CD4-positive, alpha-beta T cell treated with Interleukin-15 for 1 hour (primary cell): ENCODE measurements around the gene RGS11.

ENCODE experiments used
- DNase-seq: peaks from one replicate; pipeline ENCODE4 v3.0.0-alpha.2; 2020

The RGS11 gene

GRCh38 chr16:296276-296675 is 20.5 kb upstream of the RGS11 start:
- no peak for DNase-seq

- no peak for DNase-seq
These were observed 17.5 kb upstream of the RGS11 start for GRCh38 chr16:293043-293775.

- DNase-seq: no peak
These were observed 15.8 kb upstream of the RGS11 start for GRCh38 chr16:291539-291938.

- no peak for DNase-seq
These were observed 15.1 kb upstream of the RGS11 start for GRCh38 chr16:290681-291405.

- no peak for DNase-seq
These were observed 14.4 kb upstream of the RGS11 start for GRCh38 chr16:290015-290680.

GRCh38 chr16:289395-289997 is 13.8 kb upstream of the RGS11 start:
- no peak for DNase-seq

GRCh38 chr16:287981-288920 is 12.5 kb upstream of the RGS11 start:
- DNase-seq: no peak

GRCh38 chr16:287298-287811 is 11.6 kb upstream of the RGS11 start:
- DNase-seq: no peak

GRCh38 chr16:286491-287297 is 10.9 kb upstream of the RGS11 start:
- DNase-seq: no peak

GRCh38 chr16:285146-286055 is 9.7 kb upstream of the RGS11 start:
- DNase-seq: no peak

- no peak for DNase-seq
These were observed 8.7 kb upstream of the RGS11 start for GRCh38 chr16:284204-285120.

- no peak for DNase-seq
These were observed 7.5 kb upstream of the RGS11 start, which contains the start of gene PDIA2 for GRCh38 chr16:283033-283805. Gene PDIA2 (plus strand): TSS chr16:283164. CDS start chr16:283170, 6 bp downstream.

- DNase-seq: no peak
These were observed 6.7 kb upstream of the RGS11 start for GRCh38 chr16:282491-282890.

- no peak for DNase-seq
These were observed 6.0 kb upstream of the RGS11 start for GRCh38 chr16:281660-282255.

- DNase-seq: no peak
These were observed 5.4 kb upstream of the RGS11 start for GRCh38 chr16:280991-281659.

GRCh38 chr16:280552-280951 is 4.8 kb upstream of the RGS11 start, which contains the start of gene ARHGDIG:
Gene ARHGDIG (plus strand): TSS chr16:280591. CDS start chr16:280681, 90 bp downstream.
- no peak for DNase-seq

GRCh38 chr16:280005-280460 is 4.3 kb upstream of the RGS11 start:
- DNase-seq: no peak
